Thoracic aorta (tissue), 2 donors: ENCODE data around the gene PDGFD. TPM values are rescaled to one million over a fixed set of nuclear protein-coding genes. Genes with fewer than 3 reads are reported as not detected.

Experiments used
- ATAC-seq: fragments of 150-250 bp; one replicate; pipeline ENCODE4 v1.8.0; 2017; ENCODE audit warnings: low read depth; ENCODE audit not compliant: insufficient number of reproducible peaks, low FRiP score
- DNase-seq: peaks from one replicate; pipeline ENCODE4 v3.0.0-alpha.2; 2020; ENCODE audit warnings: low spot score
- H3K27ac ChIP-seq, 2 donors: fragments of 200-600 bp; sonication (generic); 1 replicate in 1 of 2; 2 replicates in 1 of 2; pipeline ENCODE4 v1.5.1; 2016; ENCODE audit warnings: mild to moderate bottlenecking in 2 of 2, moderate library complexity in 2 of 2
- H3K27me3 ChIP-seq: fragments of 200-600 bp; sonication (generic); replicated peaks from 2 replicates; pipeline ENCODE4 v1.6.0; 2016; ENCODE audit warnings: mild to moderate bottlenecking; ENCODE audit not compliant: insufficient read depth
- H3K36me3 ChIP-seq: fragments of 200-600 bp; sonication (generic); one replicate; pipeline ENCODE4 v1.5.1; 2016
- H3K4me1 ChIP-seq, 2 donors: fragments of 200-600 bp; sonication (generic); 1 replicate in 1 of 2; 2 replicates in 1 of 2; pipeline versions ENCODE4 v1.5.1 to v1.6.0; 2016; ENCODE audit warnings: low read depth in 2 of 2, mild to moderate bottlenecking in 1 of 2; ENCODE audit not compliant: control insufficient read depth in 1 of 2
- H3K4me3 ChIP-seq: fragments of 200-600 bp; sonication (generic); 2 replicates; pipeline ENCODE4 v1.5.1; 2016; ENCODE audit warnings: mild to moderate bottlenecking
- H3K9me3 ChIP-seq: fragments of 200-600 bp; sonication (generic); 2 replicates; pipeline ENCODE4 v1.5.1; 2016
- CTCF ChIP-seq: fragments of 200-600 bp; sonication (generic); IDR thresholded peaks from one replicate; pipeline ENCODE4 v1.5.1; 2019; ENCODE audit warnings: antibody characterized with exemption
- total RNA-seq, 2 donors: library from RNA; depleted of rRNA; stranded (reverse); fragments of >200 nt; gene quantifications; one replicate each; pipeline versions ENCODE4 v1.1.0 to v1.2.3, GENCODE V29; 2016

Gene PDGFD
- total RNA-seq, 2 donors from 2014 or later = 135 to 152 TPM

- TF ChIP-seq CTCF = no peak
- Histone ChIP-seq H3K27me3 (no peaks in the 10 kb centered on the region), H3K36me3 (no peaks in the 10 kb centered on the region), H3K4me3 (no peak overlapping the region), H3K4me1 (peaks cover 8 to 25% of the 10 kb centered on the region in 2 donors), H3K27ac (no peak overlapping the region), H3K9me3 (no peaks in the 10 kb centered on the region)
- no peak for ATAC-seq
- DNase-seq = no peak
Observed at GRCh38 chr11:103940551-103940950, 223.4 kb downstream of the PDGFD start.

- Histone ChIP-seq H3K27me3 (no peaks in the 10 kb centered on the region), H3K36me3 (no peaks in the 10 kb centered on the region), H3K27ac (no peak overlapping the region), H3K9me3 (no peaks in the 10 kb centered on the region), H3K4me1 (peaks cover 8 to 25% of the 10 kb centered on the region in 2 donors), H3K4me3 (no peak overlapping the region)
- no peak for DNase-seq
- TF ChIP-seq CTCF = no peak
- ATAC-seq = no peak
Observed at GRCh38 chr11:103939694-103940093, 224.3 kb downstream of the PDGFD start.

- H3K36me3 ChIP-seq = no peaks in the 10 kb centered on the region
- H3K4me1 ChIP-seq = peaks cover 6 to 10% of the 10 kb centered on the region in 2 donors
Observed at GRCh38 chr11:103936059-103936458, 227.9 kb downstream of the PDGFD start.

GRCh38 chr11:103935219-103935618, 228.7 kb downstream of the PDGFD start:
- no peak for DNase-seq
- Histone ChIP-seq H3K4me1 (peaks cover 2 to 4% of the 10 kb centered on the region in 2 donors), H3K4me3 (no peak overlapping the region), H3K27ac (no peak overlapping the region), H3K27me3 (no peaks in the 10 kb centered on the region), H3K9me3 (no peaks in the 10 kb centered on the region), H3K36me3 (no peaks in the 10 kb centered on the region)
- ATAC-seq = no peak
- no peak for TF ChIP-seq CTCF

More at GRCh38 chr11:103936059-103936458, 227.9 kb downstream of the PDGFD start:
- no peak for ATAC-seq
- no peak for TF ChIP-seq CTCF
- Histone ChIP-seq H3K27me3 (no peaks in the 10 kb centered on the region), H3K27ac (no peak overlapping the region), H3K4me3 (no peak overlapping the region), H3K9me3 (no peaks in the 10 kb centered on the region)
- no peak for DNase-seq

- Histone ChIP-seq H3K4me3 (no peak overlapping the region), H3K9me3 (no peaks in the 10 kb centered on the region), H3K27me3 (no peaks in the 10 kb centered on the region), H3K36me3 (no peaks in the 10 kb centered on the region), H3K27ac (no peak overlapping the region), H3K4me1 (peaks cover 0 to 6% of the 10 kb centered on the region in 2 donors)
- no peak for DNase-seq
- no peak for ATAC-seq
- no peak for TF ChIP-seq CTCF
Observed at GRCh38 chr11:103929170-103929903, 234.6 kb downstream of the PDGFD start.
